ENCODE results near the gene SMC5. TPM values are rescaled to one million over a fixed set of nuclear protein-coding genes. Genes with fewer than 3 reads are reported as not detected.

Gene SMC5
- total RNA-seq, 4 donors from 2014 or later, result 23.3 to 49.5 (median 32.3) TPM

GRCh38 chr9:70285981-70286598, 27.3 kb downstream of the SMC5 start:
- Histone ChIP-seq H3K27ac (no peak overlapping the region), H3K9me3 (no peaks in the 10 kb centered on the region), H3K4me1 (no peaks in the 10 kb centered on the region), H3K4me3 (no peak overlapping the region), H3K36me3 (peaks cover 0 to 49% (median 9%) of the 10 kb centered on the region in 3 donors), H3K27me3 (no peaks in the 10 kb centered on the region)
- WGBS, 2 donors, result 81 to 82% methylated on average over 4 of the region's 4 CpGs
- TF ChIP-seq EP300 (IDR thresholded peaks at IDR 0.05), result no peak
- no peak for TF ChIP-seq POLR2A (IDR thresholded peaks at IDR 0.05)
- no peak for TF ChIP-seq CTCF (IDR thresholded peaks at IDR 0.05)
- no peak for DNase-seq (ENCODE audit: low spot score in 2 of 2)

DNA sequence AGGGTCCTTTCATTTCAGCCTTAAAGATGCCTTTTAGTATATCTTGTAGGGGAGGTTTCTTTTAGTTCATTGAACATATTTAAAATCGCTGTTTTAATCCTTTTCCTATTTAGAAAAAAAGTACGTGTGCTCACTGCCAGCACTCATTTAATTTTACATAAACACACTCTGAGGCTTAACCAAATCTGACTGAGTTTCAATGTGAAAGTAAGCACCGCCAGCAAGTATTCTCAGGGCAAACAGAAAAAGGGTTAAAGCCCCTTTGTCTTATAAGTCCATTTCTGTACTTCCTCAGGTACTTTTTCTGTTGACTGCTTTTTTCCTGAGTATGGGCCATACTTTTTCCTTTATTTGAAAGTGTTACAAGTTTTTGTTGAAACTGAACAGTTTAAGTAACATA, 31.8 kb downstream of the SMC5 start:
- Histone ChIP-seq H3K27ac (no peak overlapping the region), H3K27me3 (no peaks in the 10 kb centered on the region), H3K4me1 (no peaks in the 10 kb centered on the region), H3K36me3 (peaks cover 0 to 37% (median 0%) of the 10 kb centered on the region in 3 donors), H3K4me3 (no peak overlapping the region), H3K9me3 (peaks cover 0 to 15% (median 0%) of the 10 kb centered on the region in 4 donors)
- DNase-seq (ENCODE audit: low spot score in 2 of 2), result no peak
- TF ChIP-seq POLR2A (IDR thresholded peaks at IDR 0.05), result no peak
- TF ChIP-seq CTCF (IDR thresholded peaks at IDR 0.05), result no peak
- no peak for TF ChIP-seq EP300 (IDR thresholded peaks at IDR 0.05)
- 84 to 89% methylated on average over 3 of the region's 3 CpGs for WGBS, 2 donors

GRCh38 chr9:70291446-70291845, 32.7 kb downstream of the SMC5 start:
- DNase-seq (ENCODE audit: low spot score in 2 of 2), result no peak
- Histone ChIP-seq H3K27ac (no peak overlapping the region), H3K27me3 (no peaks in the 10 kb centered on the region), H3K36me3 (peaks cover 0 to 29% (median 0%) of the 10 kb centered on the region in 3 donors), H3K4me3 (no peak overlapping the region), H3K9me3 (peaks cover 0 to 15% (median 0%) of the 10 kb centered on the region in 4 donors), H3K4me1 (no peaks in the 10 kb centered on the region)
- 92 to 93% methylated on average over 1 of the region's 1 CpG for WGBS, 2 donors
- TF ChIP-seq POLR2A (IDR thresholded peaks at IDR 0.05) (no peak), EP300 (IDR thresholded peaks at IDR 0.05) (no peak), CTCF (IDR thresholded peaks at IDR 0.05) (no peak)

DNA sequence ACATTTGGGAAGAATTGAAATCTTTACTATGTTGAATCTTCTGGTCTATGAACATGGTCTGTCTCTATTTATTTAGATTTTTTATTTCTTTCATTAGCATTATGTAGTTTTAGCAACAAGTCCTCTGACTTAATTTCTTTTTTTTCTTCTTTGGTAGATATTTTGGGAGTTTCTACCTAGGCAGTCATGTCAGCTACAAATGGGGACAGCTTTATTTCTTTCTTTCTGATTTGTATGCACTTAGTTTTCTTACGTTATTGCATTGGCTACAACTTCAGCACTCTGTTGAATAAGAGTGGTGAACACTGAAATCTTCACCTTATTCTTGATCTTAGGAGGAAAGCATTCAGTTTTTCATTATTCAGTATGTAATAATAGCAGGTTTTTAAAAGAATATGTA, 33.5 kb downstream of the SMC5 start:
- peaks cover 0 to 15% (median 0%) of the 10 kb centered on the region in 4 donors for H3K9me3 ChIP-seq

More for the DNA sequence above, 33.5 kb downstream of the SMC5 start:
- Histone ChIP-seq H3K4me1 (no peaks in the 10 kb centered on the region), H3K27me3 (no peaks in the 10 kb centered on the region), H3K36me3 (peaks cover 0 to 24% (median 0%) of the 10 kb centered on the region in 3 donors), H3K27ac (no peak overlapping the region), H3K4me3 (no peak overlapping the region)
- no peak for TF ChIP-seq CTCF (IDR thresholded peaks at IDR 0.05)
- no peak for TF ChIP-seq EP300 (IDR thresholded peaks at IDR 0.05)
- TF ChIP-seq POLR2A (IDR thresholded peaks at IDR 0.05), result no peak
- 96 to 100% methylated on average over 1 of the region's 1 CpG for WGBS, 2 donors
- no peak for DNase-seq (ENCODE audit: low spot score in 2 of 2)
